ENCODE data around the gene NAMPT. TPM values are rescaled to one million over a fixed set of nuclear protein-coding genes. Genes with fewer than 3 reads are reported as not detected.

Gene NAMPT
- total RNA-seq, 1 experiment from 2014 or later: 68.3 TPM

Other genes with a start within 250 kb of the NAMPT start
- 73.0 and 81.7 TPM in 2 replicates for gene SYPL1, start 172.7 kb downstream of the NAMPT start, total RNA-seq (2014; rRNA removed; shearing (Covaris generic))